Measurements from ENCODE around the gene TAF11L2. TPM values are rescaled to one million over a fixed set of nuclear protein-coding genes. Genes with fewer than 3 reads are reported as not detected.
"Not testable (repeated sequence)": the region's sequence is repeated elsewhere in the genome, so short reads cannot be mapped to it uniquely, and the experiment has no call there.

Gene TAF11L2
- total RNA-seq, 2 experiments from 2014 or later: not detected

GRCh38 chr5:17519508-17519907 is 21.5 kb downstream of the TAF11L2 start:
- H3K27ac ChIP-seq (ENCODE audit: low read depth in 1 of 2, low read length in 2 of 2); H3K9me3 Mint-ChIP-seq; H3K27ac Mint-ChIP-seq; H3K27me3 ChIP-seq (ENCODE audit: control insufficient read depth in 1 of 2, insufficient read depth in 2 of 2, low read length in 2 of 2); CTCF ChIA-PET; ATAC-seq (ENCODE audit: poor library complexity); H3K9me3 ChIP-seq (ENCODE audit: control insufficient read depth in 1 of 2, insufficient read depth in 1 of 2, low read length in 2 of 2); H3K36me3 ChIP-seq (ENCODE audit: insufficient read depth, low read length); H3K4me1 Mint-ChIP-seq (ENCODE audit: low read depth); POLR2A ChIA-PET; H3K4me1 ChIP-seq (ENCODE audit: insufficient read depth, low read length); intact Hi-C loops (cut with DNase I, micrococcal nuclease); H3K27me3 Mint-ChIP-seq; H3K4me3 ChIP-seq (ENCODE audit: low read length); H3K36me3 Mint-ChIP-seq (ENCODE audit: low read depth); H3K4me3 Mint-ChIP-seq: not testable (repeated sequence)
- peak in 1 of 14 experiments; percentile 14 for DNase-seq

GRCh38 chr5:17521501-17521900 is 23.5 kb downstream of the TAF11L2 start, which contains the start of gene TAF11L4:
TSS of gene TAF11L4 (plus strand) at chr5:17521801.
- H3K36me3 Mint-ChIP-seq (ENCODE audit: low read depth); H3K9me3 ChIP-seq (ENCODE audit: control insufficient read depth in 1 of 2, insufficient read depth in 1 of 2, low read length in 2 of 2); H3K4me1 ChIP-seq (ENCODE audit: insufficient read depth, low read length); H3K4me3 Mint-ChIP-seq; H3K4me1 Mint-ChIP-seq (ENCODE audit: low read depth); H3K27me3 Mint-ChIP-seq; DNase-seq; H3K9me3 Mint-ChIP-seq; intact Hi-C loops (cut with DNase I, micrococcal nuclease); H3K27ac Mint-ChIP-seq; H3K36me3 ChIP-seq (ENCODE audit: insufficient read depth, low read length); H3K4me3 ChIP-seq (ENCODE audit: low read length); H3K27me3 ChIP-seq (ENCODE audit: control insufficient read depth in 1 of 2, insufficient read depth in 2 of 2, low read length in 2 of 2); H3K27ac ChIP-seq (ENCODE audit: low read depth in 1 of 2, low read length in 2 of 2); ATAC-seq (ENCODE audit: poor library complexity); CTCF ChIA-PET; POLR2A ChIA-PET: not testable (repeated sequence)

- ATAC-seq (ENCODE audit: poor library complexity); H3K9me3 ChIP-seq (ENCODE audit: control insufficient read depth in 1 of 2, insufficient read depth in 1 of 2, low read length in 2 of 2); H3K9me3 Mint-ChIP-seq; H3K4me3 ChIP-seq (ENCODE audit: low read length); DNase-seq; H3K4me1 Mint-ChIP-seq (ENCODE audit: low read depth); H3K27me3 ChIP-seq (ENCODE audit: control insufficient read depth in 1 of 2, insufficient read depth in 2 of 2, low read length in 2 of 2); H3K36me3 Mint-ChIP-seq (ENCODE audit: low read depth); CTCF ChIA-PET; H3K36me3 ChIP-seq (ENCODE audit: insufficient read depth, low read length); H3K4me3 Mint-ChIP-seq; H3K27me3 Mint-ChIP-seq; intact Hi-C loops (cut with DNase I, micrococcal nuclease); H3K27ac ChIP-seq (ENCODE audit: low read depth in 1 of 2, low read length in 2 of 2); POLR2A ChIA-PET; H3K4me1 ChIP-seq (ENCODE audit: insufficient read depth, low read length); H3K27ac Mint-ChIP-seq: not testable (repeated sequence)
These were observed 26.9 kb downstream of the TAF11L2 start, which contains the start of gene TAF11L5 for GRCh38 chr5:17524935-17525334. TSS of gene TAF11L5 (plus strand) at chr5:17525235.

- H3K9me3 Mint-ChIP-seq; H3K4me1 ChIP-seq (ENCODE audit: insufficient read depth, low read length); ATAC-seq (ENCODE audit: poor library complexity); POLR2A ChIA-PET; H3K27me3 Mint-ChIP-seq; CTCF ChIA-PET; intact Hi-C loops (cut with DNase I, micrococcal nuclease); H3K27ac Mint-ChIP-seq; H3K27ac ChIP-seq (ENCODE audit: low read depth in 1 of 2, low read length in 2 of 2); H3K27me3 ChIP-seq (ENCODE audit: control insufficient read depth in 1 of 2, insufficient read depth in 2 of 2, low read length in 2 of 2); H3K36me3 ChIP-seq (ENCODE audit: insufficient read depth, low read length); H3K36me3 Mint-ChIP-seq (ENCODE audit: low read depth); H3K4me3 Mint-ChIP-seq; H3K4me3 ChIP-seq (ENCODE audit: low read length); H3K9me3 ChIP-seq (ENCODE audit: control insufficient read depth in 1 of 2, insufficient read depth in 1 of 2, low read length in 2 of 2); H3K4me1 Mint-ChIP-seq (ENCODE audit: low read depth): not testable (repeated sequence)
- peak in 4 of 14 experiments; percentile 2 to 8 (median 5) for DNase-seq
These were observed 28.5 kb downstream of the TAF11L2 start for GRCh38 chr5:17526504-17526903.

- H3K4me1 Mint-ChIP-seq (ENCODE audit: low read depth); POLR2A ChIA-PET; H3K4me3 ChIP-seq (ENCODE audit: low read length); H3K9me3 Mint-ChIP-seq; H3K27me3 ChIP-seq (ENCODE audit: control insufficient read depth in 1 of 2, insufficient read depth in 2 of 2, low read length in 2 of 2); H3K36me3 Mint-ChIP-seq (ENCODE audit: low read depth); H3K4me3 Mint-ChIP-seq; H3K27ac ChIP-seq (ENCODE audit: low read depth in 1 of 2, low read length in 2 of 2); H3K9me3 ChIP-seq (ENCODE audit: control insufficient read depth in 1 of 2, insufficient read depth in 1 of 2, low read length in 2 of 2); H3K36me3 ChIP-seq (ENCODE audit: insufficient read depth, low read length); CTCF ChIA-PET; H3K27me3 Mint-ChIP-seq; DNase-seq; H3K27ac Mint-ChIP-seq; H3K4me1 ChIP-seq (ENCODE audit: insufficient read depth, low read length); ATAC-seq (ENCODE audit: poor library complexity); intact Hi-C loops (cut with DNase I, micrococcal nuclease): not testable (repeated sequence)
These were observed 30.3 kb downstream of the TAF11L2 start, which contains the start of gene TAF11L6 for GRCh38 chr5:17528369-17528768. TSS of gene TAF11L6 (plus strand) at chr5:17528669.

Other genes starting within 250 kb of the TAF11L2 start
- gene TAF11L3, start 20.1 kb downstream of the TAF11L2 start, total RNA-seq: not detected
- gene TAF11L4, start 23.6 kb downstream of the TAF11L2 start, total RNA-seq: not detected
- not detected for gene TAF11L5, start 27.0 kb downstream of the TAF11L2 start, total RNA-seq
- gene TAF11L6, start 30.4 kb downstream of the TAF11L2 start, total RNA-seq: not detected
- gene TAF11L7, start 87.5 kb downstream of the TAF11L2 start, total RNA-seq: not detected
- gene TAF11L8, start 92.7 kb downstream of the TAF11L2 start, total RNA-seq: not detected
- not detected for gene TAF11L9, start 96.2 kb downstream of the TAF11L2 start, total RNA-seq
- gene TAF11L10, start 99.6 kb downstream of the TAF11L2 start, total RNA-seq: not detected
- not detected for gene TAF11L11, start 106.0 kb downstream of the TAF11L2 start, total RNA-seq
- not detected for gene TAF11L12, start 112.2 kb downstream of the TAF11L2 start, total RNA-seq
- gene TAF11L13, start 133.9 kb downstream of the TAF11L2 start, total RNA-seq: not detected
- gene TAF11L14, start 136.2 kb downstream of the TAF11L2 start, total RNA-seq: not detected